ENCODE results near the gene CRY2.

CRY2 gene

GRCh38 chr11:45909594-45910475 lies 62.6 kb downstream of the CRY2 start:
- TF ChIP-seq YY1 (IDR thresholded peaks at IDR 0.05; ENCODE audit: low read depth) (no peak), REST (IDR thresholded peaks at IDR 0.05; ENCODE audit: low read depth) (no peak), ZBTB7A (IDR thresholded peaks at IDR 0.05; ENCODE audit: low read depth) (no peak), TEAD4 (IDR thresholded peaks at IDR 0.05) (no peak), NFIC (IDR thresholded peaks at IDR 0.05) (no peak), TAF1 (IDR thresholded peaks at IDR 0.05; ENCODE audit: low read depth) (no peak), USF1 (IDR thresholded peaks at IDR 0.05) (no peak)

GRCh38 chr11:45910623-45911022 lies 63.3 kb downstream of the CRY2 start:
- TF ChIP-seq MAX (IDR thresholded peaks at IDR 0.05) (no peak), CREB1 (IDR thresholded peaks at IDR 0.05; ENCODE audit: low read depth) (no peak), FOXM1 (IDR thresholded peaks at IDR 0.05; ENCODE audit: borderline replicate concordance, low read depth) (no peak), EP300 (IDR thresholded peaks at IDR 0.05; ENCODE audit: borderline replicate concordance) (no peak), RAD21 (IDR thresholded peaks at IDR 0.05; ENCODE audit: low read depth) (no peak), TAF1 (IDR thresholded peaks at IDR 0.05; ENCODE audit: low read depth) (no peak), YY1 (IDR thresholded peaks at IDR 0.05; ENCODE audit: low read depth) (no peak), TEAD4 (IDR thresholded peaks at IDR 0.05) (no peak), CEBPB (IDR thresholded peaks at IDR 0.05) (no peak), EGR1 (IDR thresholded peaks at IDR 0.05) (no peak), TCF12 (IDR thresholded peaks at IDR 0.05; ENCODE audit: low read depth) (no peak), USF1 (IDR thresholded peaks at IDR 0.05) (no peak), NFIC (IDR thresholded peaks at IDR 0.05) (no peak), REST (IDR thresholded peaks at IDR 0.05; ENCODE audit: low read depth) (no peak), ZBTB7A (IDR thresholded peaks at IDR 0.05; ENCODE audit: low read depth) (no peak)

- TF ChIP-seq TCF12 (IDR thresholded peaks at IDR 0.05; ENCODE audit: low read depth) (no peak), EP300 (IDR thresholded peaks at IDR 0.05; ENCODE audit: borderline replicate concordance) (no peak), TEAD4 (IDR thresholded peaks at IDR 0.05) (no peak), REST (IDR thresholded peaks at IDR 0.05; ENCODE audit: low read depth) (no peak), TAF1 (IDR thresholded peaks at IDR 0.05; ENCODE audit: low read depth) (no peak), MAX (IDR thresholded peaks at IDR 0.05) (no peak), ZBTB7A (IDR thresholded peaks at IDR 0.05; ENCODE audit: low read depth) (no peak)
These were observed 66.2 kb downstream of the CRY2 start for GRCh38 chr11:45913514-45913913.

GRCh38 chr11:45913942-45914635 lies 66.8 kb downstream of the CRY2 start:
- TF ChIP-seq TAF1 (IDR thresholded peaks at IDR 0.05; ENCODE audit: low read depth) = no peak
- no peak for TF ChIP-seq YY1 (IDR thresholded peaks at IDR 0.05; ENCODE audit: low read depth)
- TF ChIP-seq USF1 (IDR thresholded peaks at IDR 0.05) = no peak
- TF ChIP-seq RAD21 (IDR thresholded peaks at IDR 0.05; ENCODE audit: low read depth) = no peak
- no peak for TF ChIP-seq EGR1 (IDR thresholded peaks at IDR 0.05)
- TF ChIP-seq TEAD4 (IDR thresholded peaks at IDR 0.05) = no peak
- no peak for TF ChIP-seq NFIC (IDR thresholded peaks at IDR 0.05)
- TF ChIP-seq MAX (IDR thresholded peaks at IDR 0.05) = no peak
- no peak for TF ChIP-seq FOXM1 (IDR thresholded peaks at IDR 0.05; ENCODE audit: borderline replicate concordance, low read depth)
- TF ChIP-seq TCF12 (IDR thresholded peaks at IDR 0.05; ENCODE audit: low read depth) = no peak
- TF ChIP-seq REST (IDR thresholded peaks at IDR 0.05; ENCODE audit: low read depth) = no peak
- TF ChIP-seq CEBPB (IDR thresholded peaks at IDR 0.05) = no peak
- no peak for TF ChIP-seq CREB1 (IDR thresholded peaks at IDR 0.05; ENCODE audit: low read depth)
